ENCODE results near the gene PLPP3.
A peak's percentile ranks its signal among the peaks of the same experiment; 100 is the strongest.
"Not testable (repeated sequence)": the region's sequence is repeated elsewhere in the genome, so short reads cannot be mapped to it uniquely, and the experiment has no call there.

The PLPP3 gene

DNA sequence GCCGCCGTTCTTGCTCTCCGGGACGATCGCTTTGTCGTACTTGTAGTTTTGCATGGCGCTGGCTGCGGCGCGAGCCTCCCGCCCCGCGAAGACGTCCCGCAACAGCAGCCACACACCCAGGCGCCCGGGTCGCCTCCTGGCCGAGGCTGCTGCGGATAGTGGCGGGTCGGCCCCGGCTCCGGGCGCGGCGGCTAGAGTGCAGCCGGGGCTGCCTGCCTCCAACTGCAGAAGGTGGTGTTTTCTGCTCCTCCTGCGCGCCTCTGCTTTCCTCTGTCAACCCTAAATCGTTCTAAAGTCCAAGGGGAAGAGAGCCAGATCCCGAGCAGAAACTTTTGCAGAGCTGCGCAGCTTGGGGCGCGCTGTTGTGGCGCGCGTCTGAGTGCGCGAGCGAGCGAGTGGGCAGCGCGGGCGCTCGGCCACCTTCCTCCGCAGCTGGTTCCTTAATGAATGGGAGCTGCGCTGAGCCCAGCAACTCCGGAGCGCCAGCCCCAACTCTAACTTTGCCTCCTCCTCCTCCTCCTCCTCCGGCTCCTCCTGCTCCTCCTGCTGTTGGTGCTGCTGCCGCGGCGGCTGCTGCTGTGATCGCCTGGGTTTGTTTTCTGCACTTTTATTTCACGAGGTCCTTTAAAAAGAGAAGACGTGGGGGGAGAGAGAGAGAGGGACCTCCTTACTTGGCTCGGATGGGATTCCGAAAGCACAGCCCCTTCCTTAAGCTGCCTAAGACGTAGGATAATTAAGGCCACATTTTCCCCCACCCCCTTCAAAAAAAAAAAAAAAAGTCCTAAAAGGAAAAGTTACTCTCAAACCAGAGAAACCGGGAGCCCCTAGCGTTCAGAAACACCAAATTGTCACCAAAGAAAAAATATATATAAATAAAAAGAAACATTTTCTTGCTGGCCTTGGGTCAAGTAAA lies at the start of gene PLPP3:
Gene PLPP3 (minus strand): TSS at position 601 of the 913 bp plus-strand sequence. CDS start 547 bp downstream, at position 54.
- DNase-seq = peak; percentile 98

DNA sequence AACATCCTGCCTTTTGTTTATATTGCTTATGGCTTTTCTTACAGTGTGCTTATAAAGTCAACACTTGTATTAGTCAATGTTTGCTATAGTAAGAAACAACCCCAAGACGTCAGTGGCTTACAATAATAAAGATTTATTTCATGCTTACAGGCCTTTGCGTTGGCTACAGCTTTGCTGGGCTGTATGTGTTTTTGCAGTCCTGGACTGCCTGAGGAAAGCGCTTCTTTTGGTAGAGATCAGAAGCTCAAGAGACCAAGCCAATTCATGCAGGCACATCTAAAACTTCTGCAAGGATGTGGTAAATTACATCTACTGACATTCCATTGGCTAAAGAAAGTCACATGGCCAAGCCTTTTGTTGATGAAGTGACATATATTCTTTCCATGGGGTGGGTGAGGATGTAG lies 48.3 kb upstream of the PLPP3 start:
- no peak for DNase-seq

DNA sequence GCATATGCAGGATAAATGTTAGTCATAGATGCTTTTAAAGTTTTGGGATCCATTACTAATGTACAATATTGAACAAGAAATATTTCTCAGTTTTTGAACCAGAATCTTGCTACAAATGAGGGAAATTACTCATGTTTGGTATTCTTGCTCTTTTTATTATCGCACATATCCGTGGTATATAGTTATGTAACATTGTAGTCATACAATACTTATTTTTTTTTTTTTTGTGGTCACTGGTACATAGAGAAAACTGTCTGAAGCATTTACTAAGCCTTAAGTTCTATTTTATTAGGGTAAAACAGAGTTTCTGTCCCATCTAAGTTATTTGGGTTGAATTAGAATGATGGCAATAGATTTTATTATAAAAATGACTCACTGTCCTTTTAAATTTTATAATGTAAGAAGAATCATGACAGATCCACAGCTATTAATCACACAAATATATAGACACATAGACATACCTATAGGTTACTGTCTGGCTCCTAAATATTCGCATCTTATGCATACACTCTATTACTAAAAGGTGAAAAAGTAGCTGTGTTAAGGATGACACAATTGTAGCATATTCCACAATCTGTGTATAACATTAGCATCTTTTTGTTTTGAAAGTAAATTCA lies 47.8 kb upstream of the PLPP3 start:
- DNase-seq = peak; percentile 53

DNA sequence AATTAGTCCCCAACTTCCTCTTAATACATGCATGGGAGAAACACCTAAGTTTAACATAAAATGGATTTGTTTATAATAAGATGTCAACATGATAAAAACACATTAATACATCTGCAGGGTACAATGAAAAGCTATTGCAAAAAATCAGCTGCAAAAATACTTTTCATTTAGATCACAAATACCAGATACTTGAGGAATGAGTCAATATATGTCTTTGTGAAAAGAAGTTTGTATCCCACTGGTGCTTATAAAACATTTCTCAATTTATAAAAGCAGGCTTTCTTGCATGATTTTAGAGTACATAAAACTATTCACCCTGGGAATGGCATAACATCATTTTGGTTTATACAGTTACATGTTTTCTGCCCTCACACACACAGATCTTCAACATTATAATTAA lies 47.2 kb upstream of the PLPP3 start:
- peak; percentile 58 for DNase-seq

DNA sequence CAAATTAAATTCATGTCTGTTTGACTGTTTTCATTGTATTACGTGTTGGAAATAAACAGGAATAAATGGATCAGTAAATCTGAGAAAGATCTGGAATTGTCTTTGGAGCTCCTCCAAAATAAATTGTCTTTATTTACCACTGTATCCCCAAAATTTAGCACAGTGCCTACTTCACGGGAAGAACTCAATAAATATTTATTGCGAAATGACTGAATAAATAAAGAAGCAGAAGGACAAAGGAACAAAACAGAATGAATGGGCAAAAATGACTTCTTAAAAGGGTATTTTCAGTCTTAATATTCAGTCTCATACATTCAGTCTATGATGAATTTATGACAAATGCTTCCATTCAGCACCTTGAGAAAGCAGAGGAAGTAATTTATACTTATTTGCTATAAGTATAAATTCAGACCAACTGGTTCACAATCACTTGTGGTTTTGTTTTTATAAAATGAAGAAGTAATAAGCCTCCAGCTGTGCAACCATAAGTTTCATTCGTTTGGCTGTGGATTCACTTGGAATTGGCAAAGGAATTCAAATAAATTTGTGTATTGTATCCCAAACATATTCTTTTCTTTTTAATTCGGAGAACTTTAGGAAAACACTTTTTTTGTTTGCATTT lies 46.6 kb upstream of the PLPP3 start:
- DNase-seq = peak; percentile 46

DNA sequence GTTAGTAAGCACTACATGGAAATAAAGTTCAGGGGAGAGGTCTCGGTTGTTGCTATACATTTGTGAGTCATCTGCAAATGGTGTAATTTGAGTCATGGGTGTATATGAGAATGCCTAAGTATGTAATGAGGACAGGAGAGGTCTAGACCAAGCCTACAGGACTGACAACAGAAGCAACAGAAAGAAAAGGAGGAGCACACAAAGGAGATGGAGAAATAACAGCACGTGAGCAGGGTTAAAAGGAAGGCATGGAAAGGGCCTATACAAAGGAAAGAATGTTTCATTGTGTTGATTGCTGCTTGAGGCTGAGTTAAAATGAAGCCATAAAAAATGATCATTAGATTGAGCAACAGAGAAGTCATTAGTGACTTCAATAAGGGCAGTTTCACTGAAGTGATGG lies 37.8 kb upstream of the PLPP3 start:
- DNase-seq = peak; percentile 50

DNA sequence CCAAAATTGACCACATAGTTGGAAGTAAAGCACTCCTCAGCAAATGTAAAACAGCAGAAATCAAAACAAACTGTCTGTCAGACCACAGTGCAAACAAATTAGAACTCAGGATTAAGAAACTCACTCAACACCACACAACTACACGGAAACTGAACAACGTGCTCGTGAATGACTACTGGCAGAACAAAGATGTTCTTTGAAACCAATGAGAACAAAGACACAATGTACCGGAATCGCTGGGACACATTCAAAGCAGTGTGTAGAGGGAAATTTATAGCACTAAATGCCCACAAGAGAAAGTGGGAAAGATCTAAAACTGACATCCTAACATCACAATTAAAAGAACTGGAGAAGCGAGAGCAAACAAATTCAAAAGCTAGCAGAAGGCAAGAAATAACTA lies 31.4 kb upstream of the PLPP3 start:
- DNase-seq = not testable (repeated sequence)

DNA sequence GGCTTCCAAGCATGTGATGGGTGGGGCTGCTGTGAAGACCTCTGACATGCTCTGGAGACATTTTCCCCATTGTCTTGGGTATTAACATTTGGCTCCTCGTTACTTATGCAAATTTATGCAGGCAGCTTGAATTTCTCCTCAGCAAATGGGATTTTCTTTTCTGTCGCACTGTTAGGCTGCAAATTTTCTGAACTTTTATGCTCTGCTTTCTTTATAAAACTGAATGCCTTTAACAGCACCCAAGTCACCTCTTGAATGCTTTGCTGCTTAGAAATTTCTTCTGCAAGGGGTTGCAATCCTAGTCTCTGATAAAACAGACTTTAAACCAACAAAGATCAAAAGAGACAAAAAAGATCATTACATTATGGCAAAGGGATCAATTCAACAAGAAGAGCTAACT lies 30.7 kb upstream of the PLPP3 start:
- DNase-seq = not testable (repeated sequence)

DNA sequence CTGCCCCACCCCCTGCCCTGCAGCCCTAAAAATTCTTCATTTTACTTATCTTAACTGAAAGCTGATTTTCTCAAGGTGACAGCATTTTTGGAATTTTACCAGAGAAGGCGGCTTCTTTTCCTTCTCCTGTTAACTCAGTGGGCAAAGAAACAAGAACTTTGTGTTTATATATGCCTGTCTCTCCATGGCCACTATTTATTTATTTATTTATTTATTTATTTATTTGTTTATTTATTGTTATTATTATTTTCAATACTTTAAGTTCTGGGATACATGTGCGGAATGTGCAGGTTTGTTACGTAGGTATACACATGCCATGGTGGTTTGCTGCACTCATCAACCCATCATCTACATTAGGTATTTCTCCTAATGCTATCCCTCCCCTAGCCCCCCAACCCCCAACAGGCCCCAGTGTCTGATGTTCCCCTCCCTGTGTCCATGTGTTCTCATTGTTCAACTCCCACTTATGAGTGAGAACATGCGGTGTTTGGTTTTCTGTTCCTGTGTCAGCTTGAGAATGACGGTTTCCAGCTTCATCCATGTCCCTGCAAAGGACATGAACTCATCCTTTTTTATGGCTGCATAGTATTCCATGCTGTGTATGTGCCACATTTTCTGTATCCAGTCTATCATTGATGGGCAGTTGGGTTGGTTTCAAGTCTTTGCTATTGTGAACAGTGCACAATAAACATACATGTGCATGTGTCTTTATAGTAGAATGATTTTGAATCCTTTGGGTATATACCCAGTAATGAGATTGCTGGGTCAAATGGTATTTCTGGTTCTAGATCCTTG lies 16.2 kb upstream of the PLPP3 start:
- not testable (repeated sequence) for DNase-seq

DNA sequence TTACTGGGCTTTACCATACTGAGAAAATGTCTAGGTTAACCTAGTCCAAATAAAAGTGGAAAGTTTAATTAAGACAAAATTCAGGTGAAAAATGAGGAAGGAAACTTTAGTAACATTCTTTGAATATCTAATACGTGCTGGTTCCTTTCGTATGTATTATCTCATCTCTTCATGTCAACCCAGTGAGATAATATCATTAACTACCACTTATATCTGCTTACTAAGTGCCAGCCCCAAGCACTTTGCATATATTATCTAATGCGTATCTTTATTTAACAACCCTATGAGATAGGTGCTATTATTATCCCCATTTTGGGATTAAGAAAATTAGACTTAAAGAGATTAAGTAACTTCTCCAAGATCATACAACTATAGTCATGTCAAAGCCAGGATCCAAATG lies 12.5 kb upstream of the PLPP3 start:
- no peak for DNase-seq

DNA sequence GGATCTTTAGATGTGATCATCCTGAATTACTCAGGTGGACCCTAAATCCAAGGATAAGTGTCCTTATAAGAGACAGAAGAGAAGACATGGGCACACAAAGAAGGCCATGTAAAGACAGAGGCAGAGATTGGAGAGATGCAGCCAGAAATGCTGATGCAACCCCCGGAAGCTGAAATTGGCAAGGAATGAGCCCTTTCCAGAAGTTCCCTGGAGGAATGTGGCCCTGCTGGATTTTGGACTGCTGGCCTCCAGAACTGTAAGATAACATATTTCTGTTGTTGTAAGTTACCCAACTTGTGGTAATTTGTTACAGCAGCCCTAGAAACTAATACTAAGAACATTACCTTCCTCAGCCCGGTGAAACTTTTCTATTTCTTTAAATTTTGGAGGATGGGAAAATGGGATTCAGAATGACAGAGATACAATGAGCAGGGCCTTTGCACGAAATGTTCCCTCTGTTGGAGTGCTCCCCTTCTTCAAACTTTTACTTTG lies 11.2 kb upstream of the PLPP3 start:
- DNase-seq = peak; percentile 60

DNA sequence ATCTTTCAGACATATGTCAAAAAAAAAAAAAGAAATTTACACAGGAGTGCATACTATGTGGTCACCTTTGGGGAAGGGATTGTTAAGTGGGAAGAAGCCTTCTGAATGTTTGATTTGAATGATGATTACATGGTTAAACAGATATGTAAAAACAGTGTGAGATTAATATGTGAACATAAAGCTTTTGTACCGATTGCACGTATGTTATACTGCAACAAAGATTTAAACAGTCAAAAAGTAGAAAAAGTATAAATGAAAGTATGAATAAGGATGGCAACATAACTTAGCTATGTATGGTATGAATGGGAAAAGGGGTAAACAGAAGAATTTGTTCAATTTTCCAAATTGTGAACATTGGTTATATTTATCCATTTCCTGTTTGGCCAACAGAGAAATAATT lies 10.0 kb upstream of the PLPP3 start:
- no peak for DNase-seq

DNA sequence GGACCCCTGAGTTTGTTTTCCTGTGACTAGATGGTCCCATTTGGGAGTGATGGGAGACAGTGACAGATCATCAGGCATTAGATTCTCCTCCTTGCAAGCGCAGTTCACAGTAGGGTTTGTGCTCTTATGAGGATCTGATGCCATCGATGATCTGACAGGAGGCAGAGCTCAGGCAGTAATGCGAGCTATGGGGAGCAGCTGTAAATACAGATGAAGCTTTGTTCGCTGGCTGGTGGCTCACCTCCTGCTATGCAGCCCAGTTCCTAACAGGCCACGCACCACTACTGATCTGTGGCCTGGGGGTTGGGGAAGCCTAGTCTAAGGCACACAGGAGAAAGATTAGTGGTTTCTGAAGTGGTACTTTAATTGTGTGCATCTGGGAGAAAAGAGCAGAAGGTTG lies 7.1 kb upstream of the PLPP3 start:
- no peak for DNase-seq

DNA sequence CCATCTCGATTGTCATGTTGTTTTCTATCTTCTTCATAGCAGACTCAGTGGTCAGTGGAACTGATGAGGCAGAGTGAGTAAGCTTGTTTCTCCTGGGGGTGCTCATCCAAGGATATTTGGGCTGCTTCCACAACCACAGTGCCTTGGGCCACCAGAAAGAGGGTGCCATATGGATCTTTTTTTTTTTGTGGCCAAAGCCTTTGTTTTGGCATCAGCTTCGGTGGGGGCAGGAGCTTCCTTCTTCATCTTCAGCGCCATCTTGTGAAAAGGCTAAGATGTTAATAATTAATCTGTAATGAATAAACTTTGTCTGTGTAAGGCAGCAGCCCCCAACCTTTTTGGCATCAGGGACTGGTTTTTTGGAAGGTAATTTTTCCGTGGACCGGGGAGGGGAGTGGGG lies 6.6 kb upstream of the PLPP3 start:
- peak; percentile 35 for DNase-seq

DNA sequence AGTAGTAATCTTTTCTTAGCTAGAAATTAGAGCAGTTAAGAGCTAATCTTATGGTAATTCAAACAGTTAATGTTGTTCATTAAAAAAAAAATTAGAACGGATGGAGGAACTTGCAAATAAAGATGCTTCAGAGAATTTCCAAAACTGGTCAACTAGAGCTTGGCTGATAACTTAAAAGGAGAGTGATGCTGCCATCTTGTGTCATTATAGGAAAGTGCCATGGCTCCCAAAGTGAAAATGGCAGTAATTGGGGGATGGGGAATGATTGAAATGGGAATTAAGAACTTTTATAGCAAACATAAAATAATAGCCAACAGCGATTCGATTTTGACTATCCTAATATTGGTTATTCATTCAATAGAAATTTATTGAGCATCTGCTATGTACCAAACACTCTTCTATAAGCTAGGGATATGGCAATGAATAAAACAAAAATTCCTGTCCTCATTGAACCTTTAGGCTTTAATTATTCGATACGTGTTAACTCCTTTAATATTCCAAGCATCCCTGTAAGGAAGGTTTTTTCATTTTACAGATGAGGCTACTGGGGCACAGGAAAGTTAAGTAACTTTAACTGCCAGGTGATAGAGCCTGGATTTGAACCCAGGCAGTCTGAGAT lies 5.7 kb upstream of the PLPP3 start:
- DNase-seq = peak; percentile 77

DNA sequence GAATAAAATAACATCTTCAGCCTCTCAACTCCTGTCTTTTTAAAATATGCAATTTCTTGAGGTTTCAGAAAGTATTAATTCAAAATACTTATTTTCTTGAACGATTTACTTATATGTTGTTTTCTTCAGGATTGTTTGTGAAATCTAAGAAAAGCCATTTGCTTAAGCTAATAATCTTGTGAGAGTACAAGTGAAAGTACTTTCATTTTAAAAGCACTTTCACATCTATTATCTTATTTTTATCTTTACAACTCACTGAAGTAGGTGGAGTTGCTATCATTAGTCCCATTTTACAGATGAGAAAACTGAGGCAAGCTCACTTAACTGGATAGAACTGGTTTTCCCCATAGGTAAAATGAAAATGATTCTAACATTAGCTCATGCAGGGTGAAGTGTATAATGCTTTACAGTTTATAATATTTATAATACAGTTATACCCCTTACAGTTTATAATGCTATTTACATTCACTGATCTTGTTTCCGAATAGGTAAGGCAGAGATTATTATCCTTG lies 4.7 kb upstream of the PLPP3 start:
- no peak for DNase-seq

DNA sequence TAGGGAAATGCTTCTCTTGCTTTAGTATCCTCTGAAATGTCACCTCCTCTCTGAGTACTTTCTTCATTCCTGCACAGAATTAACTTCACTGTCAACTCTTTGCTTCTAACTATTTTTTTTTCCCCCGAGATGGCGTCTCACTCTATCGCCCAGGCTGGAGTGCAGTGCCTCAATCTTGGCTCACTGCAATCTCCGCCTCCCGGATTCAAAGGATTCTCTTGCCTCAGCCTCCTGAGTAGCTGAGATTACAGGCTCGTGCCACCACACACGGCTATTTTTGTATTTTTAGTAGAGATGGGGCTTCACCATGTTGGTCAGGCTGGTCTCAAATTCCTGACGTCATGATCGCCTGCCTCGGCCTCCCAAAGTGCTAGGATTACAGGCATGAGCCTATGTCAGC lies 1.4 kb upstream of the PLPP3 start:
- DNase-seq = no peak

DNA sequence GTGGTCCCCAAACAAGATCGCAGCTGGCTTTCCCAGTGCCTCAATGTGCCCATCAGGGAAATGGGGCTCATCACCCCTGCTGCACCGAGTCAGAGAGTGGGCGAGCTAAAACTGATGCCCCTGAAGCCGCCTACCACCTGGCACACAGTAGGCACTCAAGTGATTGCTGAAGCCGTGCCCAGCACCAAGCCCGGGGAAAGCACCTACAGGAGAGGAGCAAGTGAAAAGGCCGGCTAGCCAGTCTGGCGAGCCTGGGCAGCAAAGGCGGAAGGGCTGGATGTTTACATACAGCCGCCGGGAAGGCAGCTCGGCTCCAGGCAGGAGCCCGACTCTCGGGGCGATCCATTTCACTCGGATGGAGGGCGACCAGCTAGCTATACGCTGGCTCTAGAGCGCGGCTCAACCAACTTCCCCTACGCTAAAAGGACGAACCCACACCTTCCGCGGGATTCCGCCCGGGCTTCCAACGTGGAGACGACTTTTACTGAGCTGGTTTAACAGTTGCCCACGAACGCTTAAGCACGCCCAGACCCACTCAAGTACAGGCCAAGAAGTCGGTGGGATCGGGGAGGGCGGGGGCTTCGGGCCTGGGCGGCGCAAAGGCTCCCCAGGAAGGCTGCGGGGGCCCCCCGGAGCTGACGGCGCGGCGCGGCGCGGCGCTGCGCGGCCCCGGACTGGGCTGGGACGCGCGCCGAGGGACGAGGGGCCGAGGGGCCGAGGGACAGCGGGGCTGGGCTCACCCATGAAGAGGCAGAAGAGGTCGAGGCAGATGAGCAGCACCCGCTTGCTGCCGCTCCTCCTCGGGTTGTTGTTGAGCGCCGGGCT lies 1.0 kb downstream of the PLPP3 start:
- no peak for DNase-seq

DNA sequence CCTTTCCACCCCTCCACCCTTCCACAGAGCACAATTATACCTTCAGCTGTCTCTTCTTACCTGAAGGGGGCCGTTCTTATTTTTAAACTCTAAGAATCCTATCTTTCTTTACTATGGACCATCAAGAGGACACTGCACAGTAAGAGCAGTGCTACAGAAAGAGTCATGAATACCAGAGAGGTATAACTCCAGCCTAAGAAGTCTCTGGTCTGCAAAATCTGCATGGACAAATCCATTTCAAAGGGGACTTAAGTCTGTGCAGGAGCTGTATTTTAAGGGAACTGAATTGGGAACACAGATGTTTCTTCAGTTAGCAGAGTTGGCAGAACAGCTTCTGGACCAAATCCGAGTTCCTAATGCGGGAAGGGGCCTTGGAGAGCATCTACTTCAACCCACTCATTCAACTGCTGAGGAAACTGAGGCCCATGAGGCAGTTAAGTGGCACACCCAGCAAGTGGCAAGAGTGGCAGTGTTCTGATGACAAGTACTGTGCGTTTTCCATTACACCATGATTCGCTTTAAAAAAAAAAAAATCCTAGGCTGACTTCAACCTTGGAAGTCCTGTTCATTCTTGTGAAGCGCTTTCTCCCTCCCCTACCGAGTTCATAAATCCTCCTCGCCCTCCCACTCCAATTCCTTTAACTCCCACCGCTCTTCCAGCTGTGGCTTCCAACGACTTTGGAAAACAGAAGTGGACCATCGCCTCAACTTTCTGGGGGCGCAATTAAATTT lies 1.8 kb downstream of the PLPP3 start:
- DNase-seq = no peak

DNA sequence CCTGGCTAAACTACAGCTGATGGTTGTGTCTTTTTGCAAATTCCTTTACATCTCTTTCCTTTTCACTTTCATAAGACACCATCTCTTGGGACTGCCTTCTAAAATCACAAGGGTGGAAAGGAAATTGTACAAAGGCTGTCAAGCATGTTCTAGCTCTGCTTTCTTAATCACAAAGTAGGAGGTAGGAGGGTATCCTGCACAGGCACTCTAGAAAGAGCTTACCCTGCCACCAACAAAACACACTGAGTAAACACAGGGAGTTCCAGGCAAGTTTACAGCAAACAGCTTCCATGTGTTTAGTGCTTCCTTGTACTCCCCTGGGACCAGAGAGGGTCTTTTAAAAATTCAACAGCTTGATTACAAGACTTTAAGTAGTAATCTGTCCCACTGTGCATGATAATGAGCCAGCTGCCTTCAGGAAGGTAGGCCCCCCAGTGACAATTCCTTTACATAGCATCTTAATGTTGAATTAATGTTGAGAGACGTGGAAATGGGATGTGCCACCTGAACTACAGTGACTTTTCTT lies 2.4 kb downstream of the PLPP3 start:
- peak; percentile 52 for DNase-seq

Measured in fibroblast of upper back skin (primary cell).